NB4 (cell line): ENCODE measurements around the gene ASB6.

Source experiments
- CTCF ChIP-seq: IDR thresholded peaks from one replicate; pipeline ENCODE4 v1.5.1; 2012; ENCODE audit warnings: low read depth, low read length
- MYC ChIP-seq: IDR thresholded peaks from 2 replicates; pipeline ENCODE4 v1.6.1; 2011; ENCODE audit warnings: low read depth, low read length
- POLR2A ChIP-seq: IDR thresholded peaks from 2 replicates; pipeline ENCODE4 v1.6.1; 2011; ENCODE audit warnings: mild to moderate bottlenecking; ENCODE audit not compliant: insufficient read length; ENCODE audit errors: extremely low read depth

DNA sequence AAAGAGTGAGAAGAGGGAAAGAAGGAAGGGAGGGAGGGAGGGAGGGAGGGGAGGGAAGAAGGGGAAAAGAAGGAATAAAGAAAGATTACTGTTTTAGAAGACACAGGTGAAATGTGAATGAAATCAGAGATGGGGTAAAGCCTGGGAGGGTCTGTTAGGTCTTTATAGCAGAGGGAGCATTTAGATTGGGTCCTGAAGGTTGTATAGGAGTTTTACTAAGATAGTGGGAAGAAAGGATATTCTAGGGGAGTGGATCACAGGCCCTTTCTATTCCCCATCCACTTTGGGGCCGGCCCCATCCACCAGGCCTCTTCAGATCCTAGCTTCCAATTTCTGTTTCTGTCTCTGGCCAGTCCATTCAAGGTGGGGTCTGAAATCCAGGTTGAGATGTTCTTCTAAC is 56.6 kb downstream of the ASB6 start:
- TF ChIP-seq CTCF = no peak
- no peak for TF ChIP-seq MYC
- no peak for TF ChIP-seq POLR2A
